CD4-positive, alpha-beta memory T cell (primary cell): Measurements from ENCODE around the gene EIF2S2. TPM values are rescaled to one million over a fixed set of nuclear protein-coding genes. Genes with fewer than 3 reads are reported as not detected.

Experiments
- CTCF ChIA-PET: fragments of 350-600 bp; sonication (Branson Sonifier 250); formaldehyde crosslinking; loops from one replicate; lab custom pipeline; 2021; ENCODE audit warnings: inconsistent platforms; ENCODE audit not compliant: partially characterized antibody; lab: Charles Lee
- POLR2A ChIA-PET: fragments of 350-600 bp; sonication (Branson Sonifier 250); formaldehyde crosslinking; loops from one replicate; lab custom pipeline; 2021; ENCODE audit not compliant: partially characterized antibody; lab: Charles Lee
- DNase-seq, 5 donors: peaks; one replicate each; pipeline versions ENCODE4 v3.0.0 to v3.0.0-alpha.2; 2020 to 2022; ENCODE audit warnings: mixed read lengths in 1 of 5
- H3K27ac ChIP-seq: one replicate; pipeline ENCODE4 v1.7.0; 2013; ENCODE audit warnings: low read depth, low read length
- H3K27me3 ChIP-seq: 2 replicates; pipeline ENCODE4 v1.7.0; 2013; ENCODE audit warnings: mild to moderate bottlenecking, low read length, moderate library complexity; ENCODE audit not compliant: insufficient read depth
- H3K36me3 ChIP-seq: 2 replicates; pipeline ENCODE4 v1.7.0; 2013; ENCODE audit warnings: mild to moderate bottlenecking, low read length, moderate library complexity; ENCODE audit not compliant: insufficient read depth
- H3K4me1 ChIP-seq: 2 replicates; pipeline ENCODE4 v1.7.0; 2013; ENCODE audit warnings: mild to moderate bottlenecking, low read length, moderate library complexity; ENCODE audit not compliant: insufficient read depth
- H3K4me3 ChIP-seq, 2 donors: one replicate each; pipeline ENCODE4 v1.7.0; 2013; ENCODE audit warnings: low read length in 2 of 2, mild to moderate bottlenecking in 1 of 2
- H3K9me3 ChIP-seq, 2 donors: one replicate each; pipeline ENCODE4 v1.7.0; 2013; ENCODE audit warnings: low read length in 2 of 2, control low read depth in 1 of 2; ENCODE audit not compliant: control insufficient read depth in 1 of 2
- H3K27ac Mint-ChIP-seq, 7 donors: one replicate each; pipeline ENCODE4 v1.8.0; 2020 to 2021; ENCODE audit warnings: mixed read lengths in 7 of 7, mild to moderate bottlenecking in 6 of 7, inconsistent platforms in 3 of 7, moderate library complexity in 3 of 7
- H3K27me3 Mint-ChIP-seq, 2 donors: one replicate each; pipeline ENCODE4 v1.8.0; 2020 to 2021; ENCODE audit warnings: mixed read lengths in 2 of 2
- H3K36me3 Mint-ChIP-seq, 2 donors: one replicate each; pipeline ENCODE4 v1.8.0; 2020 to 2021; ENCODE audit warnings: mixed read lengths in 2 of 2, inconsistent platforms in 1 of 2, mild to moderate bottlenecking in 1 of 2
- H3K4me1 Mint-ChIP-seq, 4 donors: one replicate each; pipeline ENCODE4 v1.8.0; 2020 to 2021; ENCODE audit warnings: mixed read lengths in 4 of 4, mild to moderate bottlenecking in 1 of 4
- H3K4me3 Mint-ChIP-seq, 8 donors: one replicate each; pipeline ENCODE4 v1.8.0; 2020 to 2021; ENCODE audit warnings: mixed read lengths in 8 of 8, mild to moderate bottlenecking in 7 of 8, moderate library complexity in 6 of 8, inconsistent platforms in 3 of 8
- H3K9me3 Mint-ChIP-seq, 8 donors: one replicate each; pipeline ENCODE4 v1.8.0; 2020 to 2021; ENCODE audit warnings: mixed read lengths in 8 of 8, mild to moderate bottlenecking in 5 of 8, inconsistent platforms in 3 of 8, moderate library complexity in 1 of 8
- intact Hi-C: fragments of 100-400 bp; cut with micrococcal nuclease; formaldehyde crosslinking; loops from one replicate; pipeline ENCODE4 v1.15.1; 2023
- polyA plus RNA-seq, 2 donors: library from polyadenylated mRNA; unstranded; fragments of 300-500 nt; fragmentation: Illumina TruSeq; gene quantifications; one replicate each; pipeline ENCODE4 v1.2.3, GENCODE V29; 2021
- total RNA-seq, 2 experiments: library from RNA; stranded (reverse); gene quantifications; one replicate each; pipeline ENCODE4 v1.2.3, GENCODE V29; 2021

EIF2S2 gene
- total and polyA plus RNA-seq, 4 experiments from 2014 or later: 26.3 to 53.1 (median 43.1) TPM

GRCh38 chr20:34083137-34083536 lies 28.9 kb downstream of the EIF2S2 start:
- Mint-ChIP-seq H3K27me3 (no peaks in the 10 kb centered on the region), H3K9me3 (no peaks in the 10 kb centered on the region), H3K36me3 (peaks cover 38 to 93% of the 10 kb centered on the region in 2 donors), H3K4me1 (peaks cover 8 to 18% (median 15%) of the 10 kb centered on the region in 4 donors), H3K27ac (peak overlapping the region in 4 of 7 donors; percentile 50 to 76 (median 65)), H3K4me3 (no peak overlapping the region)
- Histone ChIP-seq H3K4me1 (peaks cover 5% of the 10 kb centered on the region), H3K36me3 (peaks cover 56% of the 10 kb centered on the region), H3K27ac (no peak overlapping the region), H3K27me3 (no peaks in the 10 kb centered on the region), H3K4me3 (no peak overlapping the region), H3K9me3 (no peaks in the 10 kb centered on the region)
- CTCF ChIA-PET: no interaction called here
- POLR2A ChIA-PET: interaction anchor here (1.4 to 2.4 kb wide), 3 partner anchors 11 to 90 kb away, joined by 3 to 6 read pairs (median 5); partner anchors contain the start of genes EIF2S2 and RALY
- DNase-seq: no peak
- intact Hi-C loops: no loop called here

DNA sequence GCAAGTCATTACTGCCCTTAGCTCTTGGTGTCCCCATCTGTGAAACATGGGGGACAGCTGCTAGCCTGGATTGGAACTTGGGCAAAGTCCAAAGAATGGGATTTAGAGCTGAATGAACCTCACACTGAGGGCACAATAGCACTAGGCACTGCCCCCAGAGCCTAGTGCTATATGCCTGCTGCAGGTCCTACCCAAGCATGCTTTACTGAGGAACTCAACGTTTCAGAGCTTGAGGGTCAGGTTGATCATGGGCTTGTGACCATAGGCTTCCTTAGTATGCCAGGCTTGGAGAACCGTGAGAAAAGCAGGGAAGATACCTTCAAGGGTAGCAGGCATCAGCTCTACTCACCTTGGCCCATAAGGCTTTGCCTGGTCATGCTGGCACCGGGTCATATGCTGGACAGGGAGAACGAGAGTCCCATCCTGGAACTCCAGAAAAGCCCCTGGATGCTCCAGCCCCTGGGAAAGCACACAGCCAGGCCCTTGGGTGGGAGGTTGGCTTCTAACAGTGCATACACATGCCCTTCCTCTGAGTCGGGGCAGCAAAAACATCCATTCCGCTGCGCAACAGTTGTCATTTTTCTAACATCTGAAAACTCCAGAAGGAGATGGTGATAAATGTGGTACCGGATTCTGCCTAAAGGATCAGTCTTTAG lies 29.7 kb downstream of the EIF2S2 start:
- Histone ChIP-seq H3K27me3 (no peaks in the 10 kb centered on the region), H3K4me1 (peaks cover 5% of the 10 kb centered on the region), H3K4me3 (no peak overlapping the region), H3K36me3 (peaks cover 59% of the 10 kb centered on the region), H3K27ac (no peak overlapping the region), H3K9me3 (no peaks in the 10 kb centered on the region)
- DNase-seq: no peak
- H3K4me1 Mint-ChIP-seq: peaks cover 8 to 18% (median 15%) of the 10 kb centered on the region in 4 donors
- H3K9me3 Mint-ChIP-seq: no peaks in the 10 kb centered on the region
- intact Hi-C loops: no loop called here
- ChIA-PET CTCF (interaction anchor here (0.8 to 1.4 kb wide), 2 partner anchors 14 to 182 kb away, joined by 3 to 6 read pairs; no protein-coding TSS in a partner anchor), POLR2A (interaction anchor here (1.1 to 1.5 kb wide), 3 partner anchors 10 to 30 kb away, joined by 3 to 6 read pairs (median 3); partner anchors contain the start of gene EIF2S2)
- no peaks in the 10 kb centered on the region for H3K27me3 Mint-ChIP-seq
- peaks cover 34 to 89% of the 10 kb centered on the region in 2 donors for H3K36me3 Mint-ChIP-seq
- no peak overlapping the region for H3K4me3 Mint-ChIP-seq
- H3K27ac Mint-ChIP-seq: peak overlapping the region in 3 of 7 donors; percentile 50 to 76 (median 73)

DNA sequence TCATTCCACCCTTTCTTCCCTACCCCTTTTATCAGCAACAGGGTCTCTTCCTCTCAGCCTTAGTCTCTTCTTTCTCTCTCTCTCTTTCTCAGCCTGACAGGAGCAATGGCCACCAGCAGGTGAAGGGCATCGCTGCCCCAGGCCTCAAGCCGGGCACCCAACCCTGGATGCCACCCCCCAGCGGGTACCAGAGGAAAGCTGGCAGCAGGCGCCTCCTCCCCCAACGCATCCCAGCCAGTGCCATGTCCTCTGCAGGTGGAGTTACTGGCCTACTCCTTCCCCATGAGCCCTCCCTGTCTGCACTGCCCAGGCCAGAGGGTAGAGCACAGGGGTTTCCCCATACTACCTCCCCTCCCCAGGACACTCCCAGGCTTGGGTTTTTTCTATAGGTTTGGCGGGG lies 32.2 kb downstream of the EIF2S2 start:
- Mint-ChIP-seq H3K9me3 (peaks cover 0 to 2% (median 0%) of the 10 kb centered on the region in 8 donors), H3K4me1 (peaks cover 0 to 13% (median 8%) of the 10 kb centered on the region in 4 donors), H3K36me3 (peaks cover 38 to 81% of the 10 kb centered on the region in 2 donors), H3K27ac (peak overlapping the region in 4 of 7 donors; percentile 13 to 77 (median 63)), H3K4me3 (no peak overlapping the region), H3K27me3 (no peaks in the 10 kb centered on the region)
- H3K27me3 ChIP-seq: no peaks in the 10 kb centered on the region
- DNase-seq: no peak
- H3K27ac ChIP-seq: no peak overlapping the region
- POLR2A ChIA-PET: no interaction called here
- CTCF ChIA-PET: no interaction called here
- no peak overlapping the region for H3K4me3 ChIP-seq
- intact Hi-C loops: no loop called here
- H3K4me1 ChIP-seq: no peaks in the 10 kb centered on the region
- H3K9me3 ChIP-seq: no peaks in the 10 kb centered on the region
- peaks cover 70% of the 10 kb centered on the region for H3K36me3 ChIP-seq

DNA sequence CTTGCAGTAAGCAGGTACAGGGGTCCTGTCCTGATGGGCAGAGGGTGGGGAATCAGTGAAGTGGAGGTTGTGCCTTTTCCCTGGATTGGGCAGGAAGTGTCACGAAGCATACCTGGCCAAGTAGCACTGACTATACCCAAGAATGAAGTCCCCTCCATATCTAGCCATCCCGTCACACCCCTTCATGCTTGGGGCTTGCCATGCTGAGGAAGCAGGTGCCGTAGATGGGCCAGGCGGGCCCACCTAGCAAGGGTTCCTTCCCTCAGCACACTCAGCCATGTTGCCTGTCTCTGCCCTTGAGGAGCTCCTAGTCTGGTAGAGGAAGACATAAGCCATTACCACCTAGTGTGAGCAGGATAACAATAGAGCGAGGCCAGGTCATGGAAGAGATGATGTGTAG lies 33.5 kb downstream of the EIF2S2 start:
- Mint-ChIP-seq H3K4me3 (no peak overlapping the region), H3K9me3 (peaks cover 0 to 2% (median 0%) of the 10 kb centered on the region in 8 donors), H3K27me3 (no peaks in the 10 kb centered on the region), H3K4me1 (peaks cover 0 to 3% (median 1%) of the 10 kb centered on the region in 4 donors), H3K27ac (peak overlapping the region; percentile 11 to 80 (median 52)), H3K36me3 (peaks cover 33 to 75% of the 10 kb centered on the region in 2 donors)
- intact Hi-C loops: no loop called here
- Histone ChIP-seq H3K27ac (no peak overlapping the region), H3K4me3 (no peak overlapping the region), H3K4me1 (no peaks in the 10 kb centered on the region), H3K27me3 (no peaks in the 10 kb centered on the region), H3K36me3 (peaks cover 70% of the 10 kb centered on the region), H3K9me3 (no peaks in the 10 kb centered on the region)
- no peak for DNase-seq
- POLR2A ChIA-PET: interaction anchor here (0.9 kb wide), 1 partner anchor 85 kb away, joined by 3 read pairs; the partner anchor contains the start of gene RALY
- CTCF ChIA-PET: interaction anchor here (0.9 to 1.2 kb wide), 2 partner anchors 9 to 11 kb away, joined by 3 read pairs; no protein-coding TSS in a partner anchor

DNA sequence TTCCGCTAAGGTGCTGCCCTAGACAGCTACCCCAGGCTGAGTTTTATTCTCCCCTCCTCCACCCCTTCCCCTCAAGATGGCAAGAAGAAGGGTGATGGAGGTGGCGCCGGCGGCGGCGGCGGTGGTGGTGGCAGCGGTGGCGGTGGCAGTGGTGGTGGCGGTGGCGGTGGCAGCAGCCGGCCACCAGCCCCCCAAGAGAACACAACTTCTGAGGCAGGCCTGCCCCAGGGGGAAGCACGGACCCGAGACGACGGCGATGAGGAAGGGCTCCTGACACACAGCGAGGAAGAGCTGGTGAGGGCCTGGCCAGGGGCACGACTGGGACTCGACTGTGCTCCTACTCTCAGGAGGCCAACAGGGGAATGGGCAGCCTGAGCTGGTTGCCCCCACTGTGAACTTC lies 35.1 kb downstream of the EIF2S2 start:
- H3K36me3 Mint-ChIP-seq: peaks cover 45 to 72% of the 10 kb centered on the region in 2 donors
- intact Hi-C loops: no loop called here
- H3K4me3 ChIP-seq: no peak overlapping the region
- H3K9me3 ChIP-seq: no peaks in the 10 kb centered on the region
- no peaks in the 10 kb centered on the region for H3K27me3 Mint-ChIP-seq
- H3K4me3 Mint-ChIP-seq: no peak overlapping the region
- H3K4me1 Mint-ChIP-seq: peaks cover 0 to 2% (median 2%) of the 10 kb centered on the region in 4 donors
- H3K27ac Mint-ChIP-seq: peak overlapping the region in 2 of 7 donors; percentile 41 to 62
- peaks cover 0 to 2% (median 0%) of the 10 kb centered on the region in 8 donors for H3K9me3 Mint-ChIP-seq
- no peak for DNase-seq
- no peaks in the 10 kb centered on the region for H3K4me1 ChIP-seq
- ChIA-PET POLR2A (interaction anchor here (1.0 to 1.4 kb wide), 2 partner anchors 8 to 146 kb away, joined by 3 read pairs; no protein-coding TSS in a partner anchor), CTCF (interaction anchor here (1.5 kb wide), 1 partner anchor 161 kb away, joined by 4 read pairs; no protein-coding TSS in a partner anchor)
- no peak overlapping the region for H3K27ac ChIP-seq
- H3K27me3 ChIP-seq: no peaks in the 10 kb centered on the region
- H3K36me3 ChIP-seq: peaks cover 68% of the 10 kb centered on the region

- no peaks in the 10 kb centered on the region for H3K27me3 Mint-ChIP-seq
- peaks cover 0 to 5% (median 4%) of the 10 kb centered on the region in 4 donors for H3K4me1 Mint-ChIP-seq
- H3K9me3 ChIP-seq: no peaks in the 10 kb centered on the region
- H3K27ac ChIP-seq: no peak overlapping the region
- intact Hi-C loops: no loop called here
- peaks cover 0 to 2% (median 0%) of the 10 kb centered on the region in 8 donors for H3K9me3 Mint-ChIP-seq
- H3K27ac Mint-ChIP-seq: peak overlapping the region in 4 of 7 donors; percentile 32 to 52 (median 42)
- CTCF ChIA-PET: interaction anchor here (1.5 kb wide), 1 partner anchor 160 kb away, joined by 4 read pairs; no protein-coding TSS in a partner anchor
- peaks cover 37 to 69% of the 10 kb centered on the region in 2 donors for H3K36me3 Mint-ChIP-seq
- no peak for DNase-seq
- H3K4me3 ChIP-seq: no peak overlapping the region
- no peak overlapping the region for H3K4me3 Mint-ChIP-seq
- peaks cover 59% of the 10 kb centered on the region for H3K36me3 ChIP-seq
- POLR2A ChIA-PET: no interaction called here
- H3K4me1 ChIP-seq: no peaks in the 10 kb centered on the region
- H3K27me3 ChIP-seq: no peaks in the 10 kb centered on the region
These were observed 36.4 kb downstream of the EIF2S2 start for GRCh38 chr20:34075647-34076046.
